GM03348 (cell line): ENCODE data around the gene OR51B2.
A peak's percentile ranks its signal among the peaks of the same experiment; 100 is the strongest.
"Not testable (repeated sequence)": the region's sequence is repeated elsewhere in the genome, so short reads cannot be mapped to it uniquely, and the experiment has no call there.

ENCODE experiments used
- DNase-seq: peaks from one replicate; pipeline ENCODE4 v3.0.0; 2012; ENCODE audit warnings: low spot score

The OR51B2 gene

GRCh38 chr11:5310423-5310822 lies 13.7 kb downstream of the OR51B2 start:
- DNase-seq, result no peak

- no peak for DNase-seq
These were observed 16.7 kb downstream of the OR51B2 start for GRCh38 chr11:5307256-5308019.

- DNase-seq, result peak; percentile 17
These were observed 20.1 kb downstream of the OR51B2 start for GRCh38 chr11:5304046-5304445.

DNA sequence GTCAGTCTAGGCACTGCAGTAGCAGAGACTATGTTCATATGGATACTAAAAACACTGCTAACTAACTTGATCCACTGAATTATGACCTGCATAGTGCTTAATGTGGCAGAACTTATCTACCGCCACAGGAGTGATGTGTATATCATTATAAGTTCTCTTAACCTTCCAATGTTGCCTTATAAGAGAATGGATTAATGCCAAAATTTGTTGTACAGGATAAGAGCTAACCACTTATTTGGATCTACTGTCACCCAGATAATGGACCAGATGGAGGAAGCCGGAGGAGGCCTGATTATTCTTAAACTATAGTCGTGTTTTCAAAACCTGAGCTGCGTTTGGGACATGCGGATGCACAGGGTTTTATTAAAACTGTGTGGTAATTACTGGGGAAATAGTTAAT lies 20.5 kb downstream of the OR51B2 start:
- DNase-seq, result no peak

DNA sequence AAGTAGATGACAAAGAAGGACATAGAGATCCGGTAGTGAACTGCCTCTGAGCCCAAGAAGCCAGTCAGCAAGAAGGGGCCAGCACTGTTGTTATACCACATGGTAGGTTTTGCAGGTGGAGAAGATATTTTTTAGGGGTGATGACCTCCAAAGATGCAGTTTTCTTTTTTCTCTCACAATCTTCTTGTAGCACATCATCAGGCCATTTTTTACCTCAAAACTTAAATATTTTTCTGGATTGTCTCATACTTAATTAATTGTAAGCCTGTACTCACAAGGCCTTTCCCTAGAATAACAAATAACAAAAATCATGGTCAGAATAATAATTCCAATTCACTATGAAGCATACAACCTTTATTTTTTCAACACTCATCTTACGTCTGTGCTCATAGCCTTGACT lies 22.3 kb downstream of the OR51B2 start, which contains the start of gene OR51B4:
Gene OR51B4 (minus strand): TSS at position 101 of the 400 bp plus-strand sequence. CDS start 0 bp downstream, at position 101.
- DNase-seq, result no peak

DNA sequence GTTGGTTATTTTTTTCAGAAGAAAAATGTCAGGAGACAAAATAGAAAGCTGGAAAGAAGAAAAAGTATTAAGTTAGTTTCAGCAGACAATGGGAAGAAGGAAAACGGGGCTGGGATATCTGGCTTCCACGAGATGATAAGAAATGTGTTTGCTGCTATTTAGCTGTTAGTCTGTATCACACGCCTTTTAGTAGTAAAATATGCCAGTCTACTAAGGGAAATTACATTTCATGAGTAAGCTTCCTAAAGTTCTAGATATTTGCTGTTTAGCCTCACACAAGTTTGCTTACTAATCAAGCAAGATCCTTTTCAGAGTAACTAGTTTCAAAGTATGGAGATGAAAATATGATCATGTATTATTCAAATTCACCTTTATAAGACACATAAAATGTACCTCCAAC lies 23.8 kb downstream of the OR51B2 start:
- no peak for DNase-seq

DNA sequence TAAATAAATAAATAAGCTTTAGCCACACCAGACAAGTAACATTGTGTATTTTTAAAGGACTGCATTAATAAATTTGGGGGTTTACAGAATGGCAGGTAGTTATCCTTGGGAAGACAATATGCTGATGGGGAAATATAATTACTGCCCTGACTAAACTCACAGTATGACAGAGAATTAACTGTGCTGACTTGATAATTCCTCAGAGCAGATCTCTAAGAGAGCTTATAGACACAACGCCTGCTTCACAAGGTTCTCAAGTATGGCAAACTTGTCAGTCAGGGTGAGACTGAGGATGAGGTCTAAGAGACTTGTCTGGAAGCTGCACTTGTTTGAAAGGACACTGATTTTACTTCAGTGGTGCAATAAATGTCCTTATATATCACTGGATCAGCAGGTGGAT lies 25.6 kb downstream of the OR51B2 start:
- no peak for DNase-seq

GRCh38 chr11:5297721-5298323 lies 26.3 kb downstream of the OR51B2 start:
- no peak for DNase-seq

DNA sequence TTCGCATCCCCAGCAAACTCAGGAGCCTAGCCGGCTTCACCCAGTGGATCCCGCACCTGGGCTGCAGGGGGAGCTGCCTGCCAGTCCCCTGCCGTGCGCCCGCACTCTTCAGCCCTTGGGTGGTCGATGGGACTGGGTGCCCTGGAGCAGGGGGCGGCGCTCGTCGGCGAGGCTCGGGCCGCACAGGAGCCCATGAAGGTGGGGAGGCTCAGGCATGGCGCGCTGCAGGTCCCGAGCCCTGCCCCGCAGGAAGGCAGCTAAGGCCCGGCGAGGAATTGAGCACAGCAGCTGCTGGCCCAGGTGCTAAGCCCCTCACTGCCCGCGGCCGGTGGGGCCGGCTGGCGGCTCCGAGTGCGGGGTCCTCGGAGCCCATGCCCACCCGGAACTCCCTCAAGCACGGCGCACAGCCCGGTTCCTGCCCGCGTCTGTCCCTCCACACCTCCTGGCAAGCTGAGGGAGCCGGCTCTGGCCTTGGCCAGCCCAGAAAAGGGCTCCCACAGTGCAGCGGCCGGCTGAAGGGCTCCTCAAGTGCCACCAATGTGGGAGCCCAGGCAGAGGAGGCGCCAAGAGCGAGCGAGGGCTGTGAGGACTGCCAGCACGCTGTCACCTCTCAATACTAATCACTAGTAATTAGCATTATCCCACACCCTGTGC lies 29.6 kb downstream of the OR51B2 start:
- not testable (repeated sequence) for DNase-seq

DNA sequence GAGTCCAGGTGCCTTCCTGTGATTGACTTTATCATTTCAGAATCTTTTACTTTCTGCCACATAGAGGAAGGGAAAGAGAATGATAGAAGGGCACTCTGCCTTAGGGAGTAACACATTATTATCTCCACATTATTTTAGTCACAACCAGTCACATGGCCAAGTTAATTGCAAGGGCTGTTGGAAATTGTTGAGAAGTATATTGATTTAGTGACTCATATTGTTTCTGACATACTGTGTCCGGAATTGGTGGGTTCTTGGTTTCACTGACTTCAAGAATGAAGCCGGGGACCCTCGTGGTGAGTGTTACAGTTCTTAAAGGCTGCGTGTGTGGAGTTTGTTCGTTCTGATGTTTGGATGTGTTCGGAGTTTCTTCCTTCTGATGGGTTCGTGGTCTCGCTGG lies 31.1 kb downstream of the OR51B2 start:
- DNase-seq, result no peak

DNA sequence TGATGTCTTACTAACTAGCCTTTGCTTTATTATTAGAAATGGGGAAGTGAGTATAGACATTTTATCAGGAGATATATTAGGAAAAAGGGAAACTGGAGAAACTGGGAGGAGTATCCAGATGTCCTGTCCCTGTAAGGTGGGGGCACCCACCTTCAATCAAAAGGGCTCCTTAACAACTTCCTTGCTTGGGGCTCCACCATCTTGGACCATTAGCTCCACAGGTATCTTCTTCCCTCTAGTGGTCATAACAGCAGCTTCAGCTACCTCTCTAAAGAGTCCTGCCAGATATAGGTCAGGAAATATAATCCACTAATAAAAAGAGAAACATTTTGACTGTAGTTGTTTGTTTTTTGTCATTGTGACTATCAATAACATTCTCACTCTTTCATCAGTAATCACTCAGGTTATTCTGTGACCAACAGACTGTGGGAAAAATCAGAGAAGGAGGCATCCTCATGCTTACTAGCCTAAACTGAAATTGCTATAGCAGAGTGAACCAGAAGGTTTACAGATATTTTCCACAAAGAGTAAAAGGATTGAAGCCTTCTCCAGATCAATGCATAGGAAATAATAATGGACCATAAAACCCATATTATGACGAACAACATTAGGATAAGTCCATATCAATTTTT lies 32.8 kb downstream of the OR51B2 start:
- peak; percentile 27 for DNase-seq

DNA sequence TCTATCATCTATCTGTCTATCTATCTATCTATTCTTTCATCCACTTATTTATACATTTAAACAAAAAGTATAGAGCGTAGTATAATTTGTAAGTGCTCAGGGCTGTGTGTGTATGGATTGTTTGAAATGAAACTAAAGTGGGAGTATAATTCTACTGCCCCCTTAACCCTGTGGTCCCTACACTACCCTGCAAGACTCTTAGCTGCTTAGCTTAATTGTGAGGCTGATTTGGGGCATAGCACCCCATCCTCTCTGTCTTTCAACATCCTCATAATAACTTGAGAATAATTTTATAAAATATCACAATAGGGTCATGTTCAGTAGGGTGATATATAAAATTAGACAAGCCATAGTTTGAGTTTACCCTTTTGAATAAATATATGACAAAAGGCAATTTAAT lies 34.0 kb downstream of the OR51B2 start:
- no peak for DNase-seq

DNA sequence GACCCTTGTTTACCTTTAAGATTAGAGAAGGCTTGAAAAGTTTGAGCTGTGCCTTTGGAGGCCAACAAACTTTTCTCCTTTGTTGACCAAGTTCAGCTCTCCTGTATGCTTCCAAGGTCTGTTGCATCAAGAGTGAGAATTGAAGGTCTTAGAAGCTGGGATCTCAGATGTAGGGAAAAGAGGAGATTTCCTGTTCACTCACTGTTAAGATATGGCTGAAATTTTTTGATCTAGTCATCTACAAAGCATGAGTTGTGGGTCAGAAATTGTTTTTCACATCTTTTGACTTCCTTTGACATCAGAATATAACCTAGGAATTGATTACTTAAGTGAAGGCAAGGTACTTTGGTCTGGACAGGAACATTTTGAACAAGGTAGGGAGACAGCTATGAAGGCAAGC lies 34.4 kb downstream of the OR51B2 start:
- DNase-seq, result no peak

GRCh38 chr11:5288906-5289550 lies 35.1 kb downstream of the OR51B2 start:
- DNase-seq, result no peak

DNA sequence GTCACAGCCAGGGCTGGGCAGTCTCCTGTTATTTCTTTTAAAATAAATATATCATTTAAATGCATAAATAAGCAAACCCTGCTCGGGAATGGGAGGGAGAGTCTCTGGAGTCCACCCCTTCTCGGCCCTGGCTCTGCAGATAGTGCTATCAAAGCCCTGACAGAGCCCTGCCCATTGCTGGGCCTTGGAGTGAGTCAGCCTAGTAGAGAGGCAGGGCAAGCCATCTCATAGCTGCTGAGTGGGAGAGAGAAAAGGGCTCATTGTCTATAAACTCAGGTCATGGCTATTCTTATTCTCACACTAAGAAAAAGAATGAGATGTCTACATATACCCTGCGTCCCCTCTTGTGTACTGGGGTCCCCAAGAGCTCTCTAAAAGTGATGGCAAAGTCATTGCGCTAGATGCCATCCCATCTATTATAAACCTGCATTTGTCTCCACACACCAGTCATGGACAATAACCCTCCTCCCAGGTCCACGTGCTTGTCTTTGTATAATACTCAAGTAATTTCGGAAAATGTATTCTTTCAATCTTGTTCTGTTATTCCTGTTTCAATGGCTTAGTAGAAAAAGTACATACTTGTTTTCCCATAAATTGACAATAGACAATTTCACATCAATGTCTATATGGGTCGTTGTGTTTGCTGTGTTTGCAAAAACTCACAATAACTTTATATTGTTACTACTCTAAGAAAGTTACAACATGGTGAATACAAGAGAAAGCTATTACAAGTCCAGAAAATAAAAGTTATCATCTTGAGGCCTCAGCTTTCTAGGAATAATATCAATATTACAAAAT lies 35.8 kb downstream of the OR51B2 start:
- DNase-seq, result no peak

- DNase-seq, result no peak
These were observed 37.2 kb downstream of the OR51B2 start for GRCh38 chr11:5286901-5287300.

DNA sequence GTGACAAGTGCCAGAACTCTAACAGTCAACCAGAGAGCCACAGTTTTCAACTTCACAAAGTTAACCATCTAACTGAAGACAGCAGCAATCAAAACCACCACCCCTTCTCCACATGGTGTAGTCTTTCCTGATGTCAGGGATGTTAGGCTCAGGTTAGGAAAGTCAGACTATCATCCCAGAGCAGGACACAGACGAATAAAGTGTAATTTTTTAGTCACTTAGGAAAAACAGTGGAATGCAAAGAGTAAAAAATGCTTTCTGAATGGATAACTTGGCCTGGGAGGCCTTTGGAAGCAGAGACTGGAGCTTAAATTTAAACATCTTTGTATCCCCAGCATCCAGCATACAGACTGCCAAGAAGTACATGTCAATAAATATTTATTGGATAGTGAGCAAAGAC lies 37.7 kb downstream of the OR51B2 start:
- DNase-seq, result no peak

- peak; percentile 15 for DNase-seq
These were observed 38.3 kb downstream of the OR51B2 start for GRCh38 chr11:5285703-5286340.

DNA sequence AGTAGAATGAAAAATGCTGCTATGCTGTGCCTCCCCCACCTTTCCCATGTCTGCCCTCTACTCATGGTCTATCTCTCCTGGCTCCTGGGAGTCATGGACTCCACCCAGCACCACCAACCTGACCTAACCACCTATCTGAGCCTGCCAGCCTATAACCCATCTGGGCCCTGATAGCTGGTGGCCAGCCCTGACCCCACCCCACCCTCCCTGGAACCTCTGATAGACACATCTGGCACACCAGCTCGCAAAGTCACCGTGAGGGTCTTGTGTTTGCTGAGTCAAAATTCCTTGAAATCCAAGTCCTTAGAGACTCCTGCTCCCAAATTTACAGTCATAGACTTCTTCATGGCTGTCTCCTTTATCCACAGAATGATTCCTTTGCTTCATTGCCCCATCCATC lies 39.5 kb downstream of the OR51B2 start:
- no peak for DNase-seq

GRCh38 chr11:5283882-5284281 lies 40.2 kb downstream of the OR51B2 start:
- no peak for DNase-seq

- no peak for DNase-seq
These were observed 41.0 kb downstream of the OR51B2 start for GRCh38 chr11:5283086-5283485.
